GM19397 (cell line): ENCODE results near the gene TMEM229B.
"Not testable (repeated sequence)": the region's sequence is repeated elsewhere in the genome, so short reads cannot be mapped to it uniquely, and the experiment has no call there.

Experiments used
- ATAC-seq: cut with Tn5 transposase; IDR thresholded peaks from one replicate; pipeline ENCODE4 v1.9.1; 2021; ENCODE audit warnings: mild to moderate bottlenecking, moderate library complexity; ENCODE audit not compliant: unreplicated experiment

Gene TMEM229B

GRCh38 chr14:67459336-67459735 lies 29.2 kb downstream of the TMEM229B start:
- ATAC-seq = no peak

GRCh38 chr14:67457782-67458181 lies 30.7 kb downstream of the TMEM229B start:
- no peak for ATAC-seq

DNA sequence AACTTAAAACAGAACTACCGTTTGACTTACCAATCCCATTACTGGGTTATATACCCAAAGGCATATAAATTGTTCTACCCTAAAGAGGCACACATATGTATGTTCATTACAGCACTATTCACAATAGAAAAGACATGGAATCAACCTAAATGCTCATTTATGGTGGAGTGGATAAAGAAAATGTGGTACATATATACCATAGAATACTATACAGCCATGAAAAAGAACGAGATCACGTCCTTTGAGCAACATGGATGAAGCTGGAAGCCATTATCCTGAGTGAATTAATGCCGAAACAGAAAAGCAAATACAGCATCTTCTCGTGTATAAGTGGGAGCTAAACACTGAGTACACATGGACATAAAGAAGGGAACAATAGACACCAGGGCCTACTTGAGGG lies 31.8 kb downstream of the TMEM229B start:
- ATAC-seq = no peak

GRCh38 chr14:67453575-67454300 lies 34.8 kb downstream of the TMEM229B start:
- ATAC-seq = no peak

DNA sequence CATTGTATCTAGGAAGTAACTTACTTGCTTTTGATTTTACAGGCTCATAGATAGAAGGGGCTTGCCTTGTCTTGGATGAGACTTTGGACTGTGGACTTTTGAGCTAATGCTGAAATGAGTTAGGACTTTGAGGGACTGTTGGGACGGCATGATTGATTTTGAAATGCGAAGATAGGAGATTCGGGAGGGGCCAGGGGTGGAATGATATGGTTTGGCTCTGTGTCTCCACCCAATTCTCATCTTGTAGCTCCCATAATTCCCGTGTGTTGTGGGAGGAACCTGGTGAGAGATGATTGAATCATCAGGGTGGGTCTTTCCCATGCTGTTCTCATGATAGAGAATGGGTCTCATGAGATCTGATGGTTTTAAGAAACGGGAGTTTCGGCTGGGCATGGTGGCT lies 36.9 kb downstream of the TMEM229B start:
- not testable (repeated sequence) for ATAC-seq

GRCh38 chr14:67449096-67449495 lies 39.4 kb downstream of the TMEM229B start:
- ATAC-seq = no peak

- ATAC-seq = no peak
Measured at GRCh38 chr14:67447033-67447381, 41.5 kb downstream of the TMEM229B start.

- no peak for ATAC-seq
Measured at GRCh38 chr14:67446371-67447032, 42.0 kb downstream of the TMEM229B start.

- no peak for ATAC-seq
Measured at GRCh38 chr14:67444395-67444794, 44.1 kb downstream of the TMEM229B start.

GRCh38 chr14:67442139-67442906 lies 46.2 kb downstream of the TMEM229B start:
- no peak for ATAC-seq

GRCh38 chr14:67441672-67442071 lies 46.8 kb downstream of the TMEM229B start:
- ATAC-seq = no peak

- no peak for ATAC-seq
Measured at GRCh38 chr14:67441256-67441655, 47.3 kb downstream of the TMEM229B start.

DNA sequence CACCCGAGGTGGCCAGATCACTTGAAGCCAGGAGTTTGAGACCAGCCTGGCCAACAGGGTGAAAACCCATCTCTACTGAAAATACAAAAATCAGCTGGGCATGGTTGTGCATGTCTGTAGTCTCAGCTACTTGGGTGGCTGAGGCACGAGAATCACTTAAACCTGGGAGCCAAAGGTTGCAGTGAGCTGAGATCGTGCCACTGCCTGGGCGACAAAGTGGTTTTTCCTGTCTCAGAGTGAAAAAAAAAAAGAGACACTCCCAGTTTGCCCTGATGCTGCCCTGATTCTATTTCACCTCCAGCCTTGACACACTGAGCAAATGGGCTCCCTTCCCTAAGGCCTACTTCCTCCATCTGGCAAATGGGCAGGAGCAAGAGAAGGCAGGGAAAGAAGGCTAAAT lies 48.0 kb downstream of the TMEM229B start:
- ATAC-seq = no peak

DNA sequence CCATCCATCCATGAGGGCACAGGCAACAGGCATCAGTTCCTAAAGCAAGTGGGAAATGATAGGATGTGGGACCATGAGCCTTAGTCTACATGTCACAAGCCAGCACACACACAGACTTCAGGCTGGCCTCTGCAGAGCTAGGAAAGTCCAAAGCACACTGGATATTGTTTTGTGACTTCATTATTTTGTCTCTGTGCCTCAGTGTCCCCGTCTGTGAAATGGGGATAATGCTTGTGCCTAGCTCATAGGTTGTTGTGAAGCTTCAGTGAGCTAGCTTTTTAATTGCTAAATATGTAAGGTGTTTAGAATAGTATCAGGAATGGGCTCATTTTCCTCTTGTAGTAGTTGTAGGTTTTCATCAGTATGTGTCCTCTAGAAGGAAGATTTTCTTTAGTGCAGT lies 49.6 kb downstream of the TMEM229B start:
- ATAC-seq = no peak

DNA sequence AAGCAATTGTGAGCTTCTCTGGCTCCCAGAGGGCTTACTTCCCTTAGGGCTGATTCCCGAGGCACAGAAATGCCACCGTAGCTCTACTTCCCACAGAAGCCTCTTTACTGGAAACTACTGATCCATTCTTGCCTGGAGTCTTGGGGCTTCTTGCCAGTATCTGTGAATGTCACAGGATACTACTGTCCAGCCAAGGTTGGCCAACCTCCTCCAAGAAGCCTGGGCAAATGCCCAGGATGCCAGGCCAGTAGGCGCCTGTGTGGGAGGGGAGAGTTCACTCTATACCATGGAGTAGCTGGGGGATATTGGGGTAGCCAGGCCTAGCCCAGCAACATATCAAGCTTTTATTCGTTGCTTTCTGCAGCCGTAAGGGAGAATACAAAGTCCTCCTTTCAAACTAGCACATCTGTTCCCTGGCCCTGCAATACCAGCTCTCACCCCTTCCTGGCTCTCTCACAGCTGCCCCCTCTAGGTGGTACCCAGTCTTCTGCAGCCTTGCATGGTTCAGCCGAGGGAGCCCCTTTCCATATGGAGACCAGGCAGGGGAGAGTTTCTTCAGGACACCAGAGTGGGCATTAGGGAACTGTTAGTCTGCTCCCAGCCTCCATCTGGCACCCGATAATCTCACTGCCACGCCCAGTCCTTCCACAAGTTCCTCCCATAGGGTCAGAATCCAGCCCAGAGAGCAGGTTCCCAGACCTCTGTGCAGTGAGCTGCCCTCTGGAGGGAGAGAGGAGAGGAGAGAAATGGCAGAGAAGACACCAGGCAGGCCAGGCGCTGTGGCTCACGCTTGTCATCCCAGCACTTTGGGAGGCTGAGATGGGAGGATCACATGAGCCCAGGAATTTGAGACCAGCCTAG lies 52.3 kb downstream of the TMEM229B start:
- ATAC-seq = no peak

DNA sequence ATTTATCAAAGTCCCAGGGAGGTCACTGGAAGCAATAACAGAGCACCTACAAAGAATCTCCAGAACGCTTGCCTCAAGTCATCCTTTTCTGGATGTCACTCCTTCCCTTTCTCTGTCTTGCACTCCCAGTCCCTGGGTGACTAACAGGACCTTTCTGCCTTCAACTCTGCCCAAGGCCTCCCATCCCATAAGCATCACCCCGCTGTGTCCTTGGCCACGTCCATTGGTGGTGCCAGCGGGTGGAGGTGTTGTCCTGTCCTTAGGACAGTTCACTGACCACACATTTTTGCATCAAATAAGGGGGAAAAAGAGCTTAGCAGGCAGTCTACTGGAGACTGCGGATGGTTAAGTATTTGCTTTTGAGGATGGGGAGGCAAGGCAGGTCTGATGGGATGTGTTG lies 52.9 kb downstream of the TMEM229B start:
- no peak for ATAC-seq

DNA sequence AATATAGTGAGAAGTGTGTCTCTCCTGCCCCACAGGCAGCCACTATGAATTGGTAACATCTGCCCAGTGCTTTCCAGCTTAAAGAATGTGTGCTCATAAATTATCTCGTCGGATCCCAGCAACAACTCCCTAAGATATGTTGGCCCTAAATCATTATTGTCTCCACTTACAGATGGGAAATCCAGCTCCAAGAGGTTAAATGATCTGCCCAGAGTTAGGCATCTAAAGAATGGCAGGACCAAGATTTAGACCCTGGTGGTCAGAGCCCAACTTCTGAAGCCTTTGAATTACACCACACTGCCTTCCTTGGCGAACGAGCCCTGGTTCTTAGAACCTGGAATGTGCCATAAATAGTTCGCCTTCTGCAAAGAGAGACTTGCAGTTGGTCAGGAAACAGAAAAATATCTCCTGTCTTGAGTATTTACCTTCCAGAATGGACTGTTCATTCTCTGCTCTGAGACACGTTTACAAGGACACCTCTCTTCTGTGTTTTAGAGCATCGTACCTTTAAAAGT lies 56.4 kb downstream of the TMEM229B start:
- no peak for ATAC-seq

- no peak for ATAC-seq
Measured at GRCh38 chr14:67429510-67430205, 58.9 kb downstream of the TMEM229B start.

- no peak for ATAC-seq
Measured at GRCh38 chr14:67428501-67429031, 60.0 kb downstream of the TMEM229B start.
